ENCODE results near the gene CTSS. TPM values are rescaled to one million over a fixed set of nuclear protein-coding genes. Genes with fewer than 3 reads are reported as not detected.

The CTSS gene
- polyA plus RNA-seq, 1 donor from 2014 or later, result 3.2 TPM

- no peak overlapping the region for H3K27ac ChIP-seq (ENCODE audit: low read length)
- no peaks in the 10 kb centered on the region for H3K9me2 ChIP-seq (ENCODE audit: insufficient read depth, low read length)
- H3K79me2 ChIP-seq (replicated peaks; ENCODE audit: insufficient read depth, low read length), result no peaks in the 10 kb centered on the region
- H3K36me3 ChIP-seq (ENCODE audit: insufficient read depth, low read length), result no peaks in the 10 kb centered on the region
- H3K4me2 ChIP-seq (ENCODE audit: low read length), result no peak overlapping the region
- TF ChIP-seq, protein P1, sequence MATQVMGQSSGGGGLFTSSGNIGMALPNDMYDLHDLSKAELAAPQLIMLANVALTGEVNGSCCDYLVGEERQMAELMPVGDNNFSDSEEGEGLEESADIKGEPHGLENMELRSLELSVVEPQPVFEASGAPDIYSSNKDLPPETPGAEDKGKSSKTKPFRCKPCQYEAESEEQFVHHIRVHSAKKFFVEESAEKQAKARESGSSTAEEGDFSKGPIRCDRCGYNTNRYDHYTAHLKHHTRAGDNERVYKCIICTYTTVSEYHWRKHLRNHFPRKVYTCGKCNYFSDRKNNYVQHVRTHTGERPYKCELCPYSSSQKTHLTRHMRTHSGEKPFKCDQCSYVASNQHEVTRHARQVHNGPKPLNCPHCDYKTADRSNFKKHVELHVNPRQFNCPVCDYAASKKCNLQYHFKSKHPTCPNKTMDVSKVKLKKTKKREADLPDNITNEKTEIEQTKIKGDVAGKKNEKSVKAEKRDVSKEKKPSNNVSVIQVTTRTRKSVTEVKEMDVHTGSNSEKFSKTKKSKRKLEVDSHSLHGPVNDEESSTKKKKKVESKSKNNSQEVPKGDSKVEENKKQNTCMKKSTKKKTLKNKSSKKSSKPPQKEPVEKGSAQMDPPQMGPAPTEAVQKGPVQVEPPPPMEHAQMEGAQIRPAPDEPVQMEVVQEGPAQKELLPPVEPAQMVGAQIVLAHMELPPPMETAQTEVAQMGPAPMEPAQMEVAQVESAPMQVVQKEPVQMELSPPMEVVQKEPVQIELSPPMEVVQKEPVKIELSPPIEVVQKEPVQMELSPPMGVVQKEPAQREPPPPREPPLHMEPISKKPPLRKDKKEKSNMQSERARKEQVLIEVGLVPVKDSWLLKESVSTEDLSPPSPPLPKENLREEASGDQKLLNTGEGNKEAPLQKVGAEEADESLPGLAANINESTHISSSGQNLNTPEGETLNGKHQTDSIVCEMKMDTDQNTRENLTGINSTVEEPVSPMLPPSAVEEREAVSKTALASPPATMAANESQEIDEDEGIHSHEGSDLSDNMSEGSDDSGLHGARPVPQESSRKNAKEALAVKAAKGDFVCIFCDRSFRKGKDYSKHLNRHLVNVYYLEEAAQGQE (IDR thresholded peaks at IDR 0.05; ENCODE audit: borderline replicate concordance), result no peak
- TF ChIP-seq POLR2AphosphoS5 (IDR thresholded peaks at IDR 0.05) (no peak), RAD21 (conservative IDR thresholded peaks at IDR 0.05) (no peak), EP300 (conservative IDR thresholded peaks at IDR 0.05; ENCODE audit: poor library complexity, severe bottlenecking) (no peak), MXI1 (conservative IDR thresholded peaks at IDR 0.05; ENCODE audit: poor library complexity, severe bottlenecking) (no peak), CTCF (IDR thresholded peaks at IDR 0.05; ENCODE audit: poor library complexity, severe bottlenecking) (no peak), TAF1 (IDR thresholded peaks at IDR 0.05; ENCODE audit: low read depth) (no peak)
- no peaks in the 10 kb centered on the region for H3K9me3 ChIP-seq (ENCODE audit: low read length)
- no peak overlapping the region for H2AFZ ChIP-seq (ENCODE audit: low read depth, low read length)
- H3K9ac ChIP-seq (ENCODE audit: low read length), result no peak overlapping the region
- H3K4me3 ChIP-seq (ENCODE audit: low read length), result no peak overlapping the region
- no peaks in the 10 kb centered on the region for H3K27me3 ChIP-seq (ENCODE audit: insufficient read depth, low read depth, low read length)
- no peaks in the 10 kb centered on the region for H4K20me1 ChIP-seq (ENCODE audit: insufficient read depth)
- no peaks in the 10 kb centered on the region for H3F3A ChIP-seq (ENCODE audit: insufficient read depth, low read length, poor library complexity, severe bottlenecking)
Measured at GRCh38 chr1:150762552-150762951, 3.0 kb downstream of the CTSS start.

DNA sequence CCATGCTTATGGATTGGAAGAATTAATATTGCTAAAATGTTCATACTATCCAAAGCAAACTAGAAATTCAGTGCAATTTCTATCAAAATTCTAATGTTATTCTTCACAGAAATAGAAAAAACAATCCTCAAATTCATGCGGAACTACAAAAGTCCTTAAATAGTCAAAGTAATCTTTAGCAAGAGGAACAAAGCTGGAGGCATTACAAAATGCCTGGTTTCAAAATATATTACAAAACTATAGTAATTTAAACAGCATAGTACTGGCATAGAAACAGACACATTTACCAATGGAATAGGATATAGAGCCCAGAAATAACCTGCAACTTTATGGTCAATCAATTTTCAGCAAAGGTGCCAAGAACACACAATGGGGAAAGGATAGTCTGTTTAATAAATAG is 3.8 kb downstream of the CTSS start:
- Histone ChIP-seq H3K9me2 (ENCODE audit: insufficient read depth, low read length) (no peaks in the 10 kb centered on the region), H3K4me3 (ENCODE audit: low read length) (no peak overlapping the region), H3K27ac (ENCODE audit: low read length) (no peak overlapping the region), H3K9me3 (ENCODE audit: low read length) (no peaks in the 10 kb centered on the region), H3K27me3 (ENCODE audit: insufficient read depth, low read depth, low read length) (no peaks in the 10 kb centered on the region), H3K9ac (ENCODE audit: low read length) (no peak overlapping the region), H4K20me1 (ENCODE audit: insufficient read depth) (no peaks in the 10 kb centered on the region), H3F3A (ENCODE audit: insufficient read depth, low read length, poor library complexity, severe bottlenecking) (no peaks in the 10 kb centered on the region), H3K4me2 (ENCODE audit: low read length) (no peak overlapping the region), H2AFZ (ENCODE audit: low read depth, low read length) (no peak overlapping the region), H3K36me3 (ENCODE audit: insufficient read depth, low read length) (no peaks in the 10 kb centered on the region), H3K79me2 (replicated peaks; ENCODE audit: insufficient read depth, low read length) (no peaks in the 10 kb centered on the region)
- TF ChIP-seq EP300 (conservative IDR thresholded peaks at IDR 0.05; ENCODE audit: poor library complexity, severe bottlenecking) (no peak), CTCF (IDR thresholded peaks at IDR 0.05; ENCODE audit: poor library complexity, severe bottlenecking) (no peak), POLR2AphosphoS5 (IDR thresholded peaks at IDR 0.05) (no peak), MXI1 (conservative IDR thresholded peaks at IDR 0.05; ENCODE audit: poor library complexity, severe bottlenecking) (no peak)

All from neural cell (in vitro differentiated cells).